C4-2B (cell line): Measurements from ENCODE around the gene WNT2.

ENCODE experiments used
- H3K27ac ChIP-seq: fragments of 450-650 bp; 2 replicates; pipeline ENCODE4 v1.5.1; 2017
- ZFX ChIP-seq: fragments of 450-650 bp; IDR thresholded peaks from 2 replicates; pipeline ENCODE4 v1.6.1; 2017
- TF ChIP-seq, protein P1 (sequence below): fragments of 450-650 bp; conservative IDR thresholded peaks from 2 replicates; pipeline ENCODE4 v1.5.1; 2017; ENCODE audit warnings: mild to moderate bottlenecking

The WNT2 gene

DNA sequence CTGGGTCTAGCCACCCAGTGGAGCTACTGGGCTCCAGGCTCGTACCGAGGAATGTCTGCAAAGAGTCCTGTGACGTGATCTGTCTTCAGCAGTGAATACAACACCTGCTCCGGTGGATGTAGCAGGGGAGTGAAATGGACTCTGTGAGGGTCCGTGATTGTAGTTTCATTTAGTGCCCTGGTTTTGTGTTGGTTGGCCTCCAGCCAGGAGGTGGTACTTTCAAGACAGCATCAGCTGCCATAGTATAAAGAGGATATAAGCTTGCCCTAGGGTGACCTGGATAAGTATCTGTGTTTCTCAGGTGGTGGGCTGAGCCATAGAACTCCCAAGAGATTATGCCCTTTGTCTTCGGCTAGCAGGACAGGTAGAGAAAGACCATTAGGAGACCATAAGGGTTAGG lies 24.6 kb upstream of the WNT2 start:
- no peak for TF ChIP-seq ZFX
- TF ChIP-seq, protein P1, sequence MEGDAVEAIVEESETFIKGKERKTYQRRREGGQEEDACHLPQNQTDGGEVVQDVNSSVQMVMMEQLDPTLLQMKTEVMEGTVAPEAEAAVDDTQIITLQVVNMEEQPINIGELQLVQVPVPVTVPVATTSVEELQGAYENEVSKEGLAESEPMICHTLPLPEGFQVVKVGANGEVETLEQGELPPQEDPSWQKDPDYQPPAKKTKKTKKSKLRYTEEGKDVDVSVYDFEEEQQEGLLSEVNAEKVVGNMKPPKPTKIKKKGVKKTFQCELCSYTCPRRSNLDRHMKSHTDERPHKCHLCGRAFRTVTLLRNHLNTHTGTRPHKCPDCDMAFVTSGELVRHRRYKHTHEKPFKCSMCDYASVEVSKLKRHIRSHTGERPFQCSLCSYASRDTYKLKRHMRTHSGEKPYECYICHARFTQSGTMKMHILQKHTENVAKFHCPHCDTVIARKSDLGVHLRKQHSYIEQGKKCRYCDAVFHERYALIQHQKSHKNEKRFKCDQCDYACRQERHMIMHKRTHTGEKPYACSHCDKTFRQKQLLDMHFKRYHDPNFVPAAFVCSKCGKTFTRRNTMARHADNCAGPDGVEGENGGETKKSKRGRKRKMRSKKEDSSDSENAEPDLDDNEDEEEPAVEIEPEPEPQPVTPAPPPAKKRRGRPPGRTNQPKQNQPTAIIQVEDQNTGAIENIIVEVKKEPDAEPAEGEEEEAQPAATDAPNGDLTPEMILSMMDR = no peak
- H3K27ac ChIP-seq = no peak overlapping the region

DNA sequence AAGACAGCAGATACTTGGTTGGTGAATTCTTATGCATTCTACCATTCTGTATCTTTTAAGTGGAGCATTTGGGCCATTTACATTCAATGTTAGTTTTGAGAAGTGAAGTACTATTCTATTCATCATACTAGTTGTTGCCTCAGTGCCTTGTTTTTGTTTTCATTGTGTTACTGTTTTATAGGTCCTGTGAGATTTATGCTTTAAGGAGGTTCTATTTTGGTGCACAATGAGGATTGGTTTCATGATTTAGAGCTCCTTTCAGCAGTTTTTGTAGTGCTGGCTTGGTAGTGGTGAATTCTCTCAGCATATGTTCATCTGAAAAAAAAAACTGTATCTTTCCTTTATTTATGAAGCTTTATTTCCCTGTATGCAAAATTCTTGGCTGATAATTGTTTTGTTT lies 23.3 kb upstream of the WNT2 start:
- TF ChIP-seq, protein P1 = no peak
- no peak for TF ChIP-seq ZFX
- H3K27ac ChIP-seq = no peak overlapping the region

DNA sequence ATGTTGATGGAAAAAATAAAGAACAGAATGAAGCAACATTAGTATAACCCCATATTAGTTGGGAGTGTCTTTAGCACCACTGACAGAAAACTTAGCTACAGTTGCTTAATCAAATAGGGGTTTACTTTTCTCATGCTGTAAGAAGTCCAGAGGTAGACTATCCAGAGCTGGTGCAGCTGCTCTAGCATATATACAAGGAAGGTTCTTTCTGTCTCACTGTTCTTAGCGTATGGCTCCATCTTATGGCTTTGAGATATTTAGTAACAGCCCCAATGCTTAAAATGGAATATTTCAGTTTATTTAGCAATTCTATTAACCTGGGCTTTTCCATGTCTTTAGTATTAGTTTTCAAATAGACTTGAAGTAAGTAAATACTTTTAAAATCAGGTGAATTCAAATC lies 15.2 kb upstream of the WNT2 start:
- no peak for TF ChIP-seq ZFX
- TF ChIP-seq, protein P1 = 0 out of 2 replicates have a peak, but pooled peaks have one; percentile 3

DNA sequence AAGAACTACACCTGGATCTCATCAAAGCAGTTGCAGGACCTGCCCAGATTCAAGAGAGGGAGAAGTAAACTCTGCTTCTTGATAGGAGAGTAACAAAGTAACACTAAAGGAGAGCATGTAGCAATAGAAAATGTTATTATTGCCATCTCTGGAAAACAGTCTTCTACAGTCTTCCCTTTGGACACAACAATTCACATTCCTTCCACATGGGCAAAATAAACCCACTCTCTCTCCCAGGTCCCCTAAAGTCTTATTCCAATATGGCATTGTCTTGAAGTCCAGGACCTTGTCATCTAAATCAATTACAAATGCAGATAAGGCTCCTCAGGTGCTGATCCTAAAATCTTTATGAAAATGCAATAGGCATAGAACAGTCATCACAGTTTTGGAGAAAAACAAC lies 10.3 kb upstream of the WNT2 start:
- no peak for TF ChIP-seq ZFX
- TF ChIP-seq, protein P1 = no peak; the same call in 1 of the 2 replicates
- no peak overlapping the region for H3K27ac ChIP-seq

More for the DNA sequence above, 15.2 kb upstream of the WNT2 start:
- no peak overlapping the region for H3K27ac ChIP-seq

DNA sequence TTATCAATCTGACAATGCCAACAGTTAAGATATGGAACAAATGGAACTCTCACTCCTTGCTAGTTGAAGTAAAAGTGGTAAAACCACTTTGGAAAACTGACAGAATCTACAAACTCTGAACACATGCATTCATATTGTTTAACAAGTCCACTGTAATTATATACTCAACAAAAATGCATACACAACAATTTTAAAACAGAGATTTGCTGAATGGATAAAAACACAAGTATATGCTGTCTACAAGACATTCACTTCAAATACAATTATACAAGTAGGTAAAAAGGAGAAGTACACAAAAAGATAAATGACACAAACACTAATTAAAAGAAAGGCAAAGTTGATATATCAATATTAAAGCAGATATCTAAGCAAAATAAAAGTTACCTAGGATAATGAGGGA lies 9.2 kb upstream of the WNT2 start:
- no peak overlapping the region for H3K27ac ChIP-seq
- TF ChIP-seq, protein P1 = no peak
- TF ChIP-seq ZFX = no peak

DNA sequence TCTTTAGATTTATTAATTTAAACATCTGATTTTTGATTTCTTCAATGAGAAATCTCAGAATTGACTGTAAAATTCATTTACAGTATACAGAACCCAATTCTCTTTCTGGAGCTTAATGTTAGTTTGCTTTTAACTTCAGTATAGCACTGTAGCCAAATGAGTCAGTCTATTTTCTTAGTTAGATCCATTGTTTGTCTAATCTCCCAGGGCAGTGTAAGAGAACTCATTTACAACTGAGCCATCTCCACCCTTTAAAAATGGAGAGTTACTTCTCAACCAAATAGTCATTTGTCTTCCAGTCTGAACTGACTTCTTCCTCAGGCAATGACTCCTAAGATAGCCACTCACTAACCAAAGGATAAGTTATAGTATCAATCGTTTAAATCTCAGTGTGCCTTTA lies 3.0 kb upstream of the WNT2 start:
- TF ChIP-seq, protein P1 = no peak
- no peak for TF ChIP-seq ZFX
- H3K27ac ChIP-seq = no peak overlapping the region

DNA sequence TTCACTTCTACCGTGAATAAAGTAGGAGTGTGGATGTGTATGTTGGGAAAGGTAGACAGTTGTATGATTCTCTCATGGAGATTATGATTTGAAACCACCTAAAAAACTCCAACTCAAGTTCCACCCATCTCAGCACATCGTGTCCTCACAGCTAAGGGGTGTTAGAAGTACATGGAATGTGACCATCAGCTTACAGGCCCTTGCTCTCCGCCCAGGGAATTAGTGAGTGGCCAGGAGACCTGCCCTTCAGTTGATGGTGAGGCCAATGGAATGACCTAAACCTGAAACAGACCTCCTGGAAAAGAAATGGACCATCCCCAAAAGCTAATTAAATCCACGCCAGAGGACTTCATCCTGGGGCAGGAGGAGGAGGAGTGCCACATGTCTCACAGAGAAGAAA lies 2.1 kb upstream of the WNT2 start:
- H3K27ac ChIP-seq = no peak overlapping the region
- TF ChIP-seq, protein P1 = no peak
- no peak for TF ChIP-seq ZFX
